GM19452 (cell line): Measurements from ENCODE around the gene KNTC1.
A peak's percentile ranks its signal among the peaks of the same experiment; 100 is the strongest.
"Not testable (repeated sequence)": the region's sequence is repeated elsewhere in the genome, so short reads cannot be mapped to it uniquely, and the experiment has no call there.

ENCODE experiments used
- ATAC-seq: cut with Tn5 transposase; IDR thresholded peaks from one replicate; pipeline ENCODE4 v1.9.1; 2021; ENCODE audit not compliant: unreplicated experiment

The KNTC1 gene

GRCh38 chr12:122505419-122506051 is 21.5 kb upstream of the KNTC1 start:
- ATAC-seq: no peak

- no peak for ATAC-seq
Observed at GRCh38 chr12:122506393-122506938, 20.6 kb upstream of the KNTC1 start.

- ATAC-seq: no peak
Observed at GRCh38 chr12:122508163-122508562, 18.9 kb upstream of the KNTC1 start.

- not testable (repeated sequence) for ATAC-seq
Observed at GRCh38 chr12:122513028-122513427, 14.0 kb upstream of the KNTC1 start.

GRCh38 chr12:122513660-122514059 is 13.4 kb upstream of the KNTC1 start:
- no peak for ATAC-seq

DNA sequence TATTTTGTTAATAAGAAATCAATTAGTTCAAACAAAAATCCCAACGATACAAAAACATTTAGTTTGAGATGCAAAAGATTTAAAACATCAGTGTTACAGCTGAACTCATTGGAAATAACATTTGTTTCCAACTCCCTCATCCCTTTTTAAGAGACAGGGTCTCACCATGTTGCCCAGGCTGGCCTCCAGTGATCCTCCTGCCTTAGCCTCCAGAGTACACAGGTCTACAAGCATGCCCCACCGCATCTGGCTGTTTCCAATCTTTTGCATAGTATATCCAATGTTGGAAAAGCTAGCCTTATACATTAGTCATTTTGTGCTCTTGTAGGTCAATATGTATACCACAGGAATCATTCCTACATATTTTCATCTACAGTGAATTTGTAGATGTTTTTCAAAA is 11.8 kb upstream of the KNTC1 start:
- ATAC-seq: no peak

GRCh38 chr12:122516544-122517361 is 10.3 kb upstream of the KNTC1 start:
- ATAC-seq: no peak

DNA sequence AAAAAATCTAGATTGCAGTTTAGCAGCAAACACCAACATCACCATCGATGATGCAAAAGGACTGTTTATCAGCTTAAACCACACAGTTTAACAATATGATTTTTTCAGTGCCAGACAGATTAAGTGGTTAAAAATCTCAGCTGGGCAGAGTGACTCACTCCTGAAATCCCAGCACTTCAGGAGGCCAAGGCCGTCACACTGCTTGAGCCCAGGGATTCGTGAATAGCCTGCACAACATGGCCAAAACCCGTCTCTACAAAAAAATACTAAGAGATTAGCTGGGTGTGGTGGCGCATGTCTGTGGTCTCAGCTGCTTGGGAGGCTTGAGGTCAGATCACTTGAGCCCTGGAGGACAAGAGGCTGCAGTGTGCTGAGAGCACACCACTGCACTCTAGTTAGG is 9.2 kb upstream of the KNTC1 start:
- no peak for ATAC-seq

DNA sequence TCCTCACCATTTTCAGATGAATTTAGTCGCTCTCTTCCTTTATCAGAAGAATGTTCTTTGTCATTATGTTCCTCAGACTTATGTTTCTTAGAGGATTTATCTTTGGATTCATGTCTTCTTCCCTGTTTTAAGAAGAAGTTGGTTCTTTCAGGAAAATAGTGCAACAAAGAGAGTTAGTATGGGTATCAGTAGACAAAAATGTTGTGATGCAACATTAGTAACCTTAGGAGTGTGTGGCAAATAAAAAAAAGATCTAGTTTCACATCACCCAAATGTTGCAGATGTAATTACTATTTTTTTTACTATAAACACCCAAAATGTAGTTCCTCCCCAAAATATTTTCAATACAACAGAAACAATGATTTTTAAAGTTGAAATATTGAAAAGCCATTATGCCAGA is 8.1 kb upstream of the KNTC1 start:
- no peak for ATAC-seq

GRCh38 chr12:122519418-122519817 is 7.6 kb upstream of the KNTC1 start:
- ATAC-seq: no peak

DNA sequence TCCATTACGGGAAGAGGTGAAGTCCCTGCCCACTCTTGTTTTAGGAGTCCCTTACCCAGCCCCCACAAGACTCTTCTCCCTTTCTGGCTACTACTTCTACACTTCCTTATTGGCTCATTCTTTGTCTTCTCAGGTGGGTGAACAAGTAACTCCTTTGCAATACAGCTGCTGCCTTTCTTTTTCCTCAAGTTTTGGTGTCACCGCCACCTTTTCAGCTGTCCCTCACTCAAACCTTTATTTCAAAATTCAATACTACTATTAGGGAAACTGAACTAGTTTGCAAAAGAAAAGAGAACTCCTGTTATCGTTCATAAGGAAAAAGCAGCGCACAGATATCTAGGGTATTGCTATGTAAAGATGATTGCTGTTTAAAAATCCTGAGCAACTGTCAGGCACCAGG is 6.4 kb upstream of the KNTC1 start:
- ATAC-seq: no peak

DNA sequence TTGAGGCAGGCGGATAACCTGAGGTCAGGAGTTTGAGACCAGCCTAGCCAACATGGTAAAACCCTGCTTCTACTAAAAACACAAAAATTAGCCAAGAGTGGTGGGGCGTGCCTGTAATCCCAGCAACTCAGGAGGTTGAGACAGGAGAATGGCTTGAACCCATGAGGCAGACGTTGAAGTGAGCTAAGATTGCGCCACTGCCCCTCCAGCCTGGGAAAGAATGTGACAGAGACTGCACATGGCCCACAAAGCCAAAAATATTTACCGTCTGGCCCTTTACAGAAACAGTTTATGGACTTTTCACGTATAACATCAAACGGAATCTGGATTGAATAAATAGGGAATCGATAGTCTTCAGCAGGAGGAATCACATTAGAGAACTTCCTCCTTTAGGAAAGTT is 3.8 kb upstream of the KNTC1 start:
- no peak for ATAC-seq

DNA sequence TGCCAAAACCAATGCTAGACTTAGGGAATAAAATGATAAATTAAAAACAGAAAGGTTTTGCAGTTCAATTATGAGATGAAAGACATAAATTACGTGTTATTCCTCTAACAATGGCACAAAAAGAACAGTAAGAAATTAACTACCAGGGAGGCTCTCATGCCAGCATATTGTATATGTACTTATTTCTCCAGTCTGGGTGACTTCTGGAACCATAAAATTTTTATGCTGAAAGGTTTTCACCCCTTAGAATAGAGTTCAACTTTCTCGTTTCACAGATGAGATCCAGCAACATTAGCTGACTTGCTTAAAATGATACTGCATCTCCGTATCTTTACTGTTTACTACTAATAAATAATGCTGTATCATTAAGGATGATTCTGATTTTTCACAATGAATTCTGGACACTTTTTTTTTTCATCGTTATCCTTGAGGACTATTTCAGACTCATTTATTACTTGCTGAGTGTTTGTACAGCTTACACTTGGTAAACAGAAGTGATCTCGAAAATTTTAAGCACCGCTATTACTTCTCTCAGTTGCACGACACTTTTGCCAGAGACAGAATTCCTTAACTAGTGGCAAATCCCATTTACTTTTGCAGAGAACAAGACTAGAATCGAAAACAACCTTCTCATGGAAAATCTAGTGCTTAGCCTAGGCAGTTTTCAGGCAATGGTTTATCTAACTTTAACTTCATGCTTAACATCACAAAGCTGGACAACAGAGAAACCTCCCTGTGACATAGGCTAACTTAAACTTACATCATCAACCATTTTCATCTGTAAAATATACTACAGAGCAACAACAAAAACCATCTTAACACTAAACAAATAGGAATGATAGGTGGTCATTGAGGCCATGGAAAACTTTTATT is 3.0 kb upstream of the KNTC1 start:
- ATAC-seq: no peak

DNA sequence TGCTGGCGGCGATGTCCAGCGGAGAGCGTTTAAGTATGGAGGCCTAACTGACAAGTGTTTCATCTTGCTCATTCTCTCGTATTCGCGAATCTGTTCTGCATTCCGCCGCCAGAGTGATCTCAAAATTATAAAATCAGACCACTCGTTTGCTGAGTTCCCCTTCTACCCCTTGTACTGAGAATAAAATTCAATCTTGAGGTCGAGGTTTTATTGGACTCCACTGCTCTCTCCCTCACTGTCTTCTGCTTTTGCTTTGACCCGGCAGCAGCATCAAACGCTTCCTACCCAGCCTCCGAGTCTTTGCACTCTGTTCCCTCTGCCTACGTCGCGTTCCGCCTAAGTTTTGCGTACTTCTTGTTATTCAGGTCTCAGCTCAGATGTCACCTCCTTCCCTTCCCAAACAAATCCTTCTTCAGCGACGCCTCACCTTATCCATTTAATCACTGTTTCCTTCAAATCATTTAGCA is 462 bp downstream of the KNTC1 start:
- no peak for ATAC-seq

- ATAC-seq: no peak
Observed at GRCh38 chr12:122528582-122528981, 1.5 kb downstream of the KNTC1 start.

- ATAC-seq: no peak
Observed at GRCh38 chr12:122528992-122529391, 1.9 kb downstream of the KNTC1 start.

DNA sequence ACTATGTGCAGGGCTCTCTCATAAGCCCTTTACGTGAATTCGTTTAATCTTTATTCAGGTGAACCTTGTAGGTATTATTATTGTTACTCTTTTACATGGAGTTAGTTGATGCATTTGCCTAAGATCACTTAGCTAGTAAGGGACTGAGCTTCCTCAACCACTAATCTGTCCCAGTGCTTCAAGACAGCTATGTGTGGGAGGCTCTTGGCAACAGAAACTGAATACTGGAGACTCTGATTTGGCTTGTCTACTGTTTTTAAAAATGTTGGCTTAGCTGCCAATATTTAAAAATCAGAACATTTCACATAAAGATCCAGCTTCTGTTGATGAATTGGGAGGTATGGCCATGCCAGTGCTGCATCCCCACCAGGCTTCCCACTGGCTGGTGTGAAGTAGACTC is 6.8 kb downstream of the KNTC1 start:
- no peak for ATAC-seq

DNA sequence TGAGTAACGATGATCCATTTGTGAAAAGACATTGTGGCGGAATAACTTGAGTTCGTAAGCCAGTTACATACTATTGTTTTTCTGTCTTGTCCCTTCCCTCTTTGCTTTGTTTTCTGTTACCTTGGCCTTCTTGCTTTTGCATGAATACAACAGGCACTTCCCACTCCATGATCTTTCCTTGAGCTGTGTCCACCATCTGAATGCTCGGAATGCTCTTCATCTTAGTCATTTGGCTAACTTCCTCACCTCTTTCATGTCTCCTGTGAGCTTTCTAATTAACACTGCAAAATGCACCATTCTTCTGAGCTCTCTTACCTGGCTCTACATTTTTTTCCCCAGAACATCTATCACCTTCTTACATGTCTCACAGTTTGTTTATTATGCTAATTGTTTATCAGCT is 10.0 kb downstream of the KNTC1 start:
- ATAC-seq: no peak

DNA sequence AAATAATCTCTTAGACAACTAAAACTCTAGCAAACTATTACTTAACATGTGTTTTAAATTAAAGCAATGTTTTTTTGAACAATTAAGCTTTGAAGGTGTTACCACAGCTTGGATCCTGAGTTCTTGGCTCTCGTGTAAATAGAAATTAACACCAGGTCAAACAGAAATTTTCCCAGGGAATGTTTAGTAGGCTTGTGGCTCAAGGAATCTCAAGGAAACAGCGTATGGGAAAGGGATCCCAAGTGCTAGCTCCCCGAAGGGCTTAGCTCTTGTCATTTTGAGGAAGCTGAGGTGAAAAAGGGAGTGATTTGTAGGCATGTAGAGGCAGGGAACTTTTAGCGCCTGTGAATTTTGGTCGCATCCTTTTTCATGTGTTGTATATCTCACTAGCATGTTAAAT is 11.4 kb downstream of the KNTC1 start:
- ATAC-seq: no peak

GRCh38 chr12:122544537-122544936 is 17.5 kb downstream of the KNTC1 start:
- no peak for ATAC-seq

- ATAC-seq: peak; percentile 63
Observed at GRCh38 chr12:122545855-122546254, 18.8 kb downstream of the KNTC1 start.
